Measurements from ENCODE around the gene GNS.

GNS gene

DNA sequence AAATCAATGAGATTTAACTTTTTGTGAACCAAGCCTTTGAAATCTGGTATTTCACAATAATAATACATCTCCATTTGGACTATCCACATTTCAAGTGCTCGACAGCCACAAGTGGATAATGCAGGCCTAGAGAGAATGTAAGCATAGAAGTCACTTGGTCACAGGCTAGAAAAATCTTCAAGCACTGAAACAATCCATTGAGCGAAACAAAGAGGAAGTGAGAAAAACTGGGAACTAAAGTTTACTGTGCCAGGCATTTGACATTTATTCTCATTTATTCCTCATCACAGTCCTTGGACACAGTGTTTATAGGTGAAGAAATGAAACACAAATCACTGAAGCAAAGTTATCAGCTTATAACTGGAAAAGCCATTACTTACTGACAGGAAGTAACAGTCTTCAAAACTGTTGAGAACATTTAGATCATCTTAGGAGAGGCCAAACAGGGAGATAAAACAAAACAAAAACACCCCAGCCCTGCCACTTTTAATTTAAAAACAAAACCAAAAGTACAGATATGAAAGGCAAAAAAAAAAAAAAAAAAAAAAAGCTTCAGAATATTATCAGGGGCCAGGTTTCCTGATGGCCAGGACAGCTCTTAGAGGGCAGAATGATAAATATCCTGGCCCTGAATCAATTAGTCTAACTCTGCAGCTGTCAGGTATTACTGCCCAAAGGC, 29.2 kb downstream of the GNS start:
- no peaks in the 10 kb centered on the region for H3K9me3 ChIP-seq (ENCODE audit: control insufficient read depth, low read length)
- H3K36me3 ChIP-seq (ENCODE audit: control insufficient read depth, insufficient read depth, low read length): no peaks in the 10 kb centered on the region
- H3K4me1 ChIP-seq (ENCODE audit: control insufficient read depth, insufficient read depth, low read length): peaks cover 4% of the 10 kb centered on the region
- H3K4me3 ChIP-seq (ENCODE audit: low read length): no peak overlapping the region
- no peaks in the 10 kb centered on the region for H3K27me3 ChIP-seq (ENCODE audit: control insufficient read depth, insufficient read depth, low read length)
- H3K9ac ChIP-seq (ENCODE audit: low read length): no peak overlapping the region

DNA sequence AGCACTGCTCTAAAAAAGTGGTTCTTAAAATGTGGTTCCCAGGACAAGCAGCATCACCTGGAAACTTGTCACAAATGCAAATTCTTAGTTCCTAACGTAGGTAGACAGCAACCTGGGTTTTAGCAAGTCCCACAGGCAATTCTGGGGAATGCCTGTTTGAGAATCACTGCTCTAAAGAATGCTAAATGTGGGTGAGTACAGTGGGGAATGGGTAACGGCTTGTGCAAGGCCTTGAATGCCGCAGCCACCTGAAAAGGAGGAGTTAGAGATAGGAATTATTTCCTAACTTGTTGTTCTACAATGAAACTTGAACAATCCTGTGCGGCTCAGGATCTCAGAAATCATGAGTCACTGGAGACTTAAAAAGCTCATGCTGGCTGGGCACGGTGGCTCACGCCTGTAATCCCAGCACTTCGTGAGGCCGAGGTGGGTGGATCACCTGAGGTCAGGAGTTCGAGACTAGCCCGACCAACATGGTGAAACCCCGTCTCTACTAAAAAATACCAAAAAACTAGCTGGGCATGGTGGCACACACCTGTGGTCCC, 34.9 kb downstream of the GNS start:
- no peaks in the 10 kb centered on the region for H3K27me3 ChIP-seq (ENCODE audit: control insufficient read depth, insufficient read depth, low read length)
- H3K4me3 ChIP-seq (ENCODE audit: low read length): no peak overlapping the region
- no peaks in the 10 kb centered on the region for H3K9me3 ChIP-seq (ENCODE audit: control insufficient read depth, low read length)
- H3K36me3 ChIP-seq (ENCODE audit: control insufficient read depth, insufficient read depth, low read length): no peaks in the 10 kb centered on the region
- H3K9ac ChIP-seq (ENCODE audit: low read length): no peak overlapping the region
- H3K4me1 ChIP-seq (ENCODE audit: control insufficient read depth, insufficient read depth, low read length): no peaks in the 10 kb centered on the region

DNA sequence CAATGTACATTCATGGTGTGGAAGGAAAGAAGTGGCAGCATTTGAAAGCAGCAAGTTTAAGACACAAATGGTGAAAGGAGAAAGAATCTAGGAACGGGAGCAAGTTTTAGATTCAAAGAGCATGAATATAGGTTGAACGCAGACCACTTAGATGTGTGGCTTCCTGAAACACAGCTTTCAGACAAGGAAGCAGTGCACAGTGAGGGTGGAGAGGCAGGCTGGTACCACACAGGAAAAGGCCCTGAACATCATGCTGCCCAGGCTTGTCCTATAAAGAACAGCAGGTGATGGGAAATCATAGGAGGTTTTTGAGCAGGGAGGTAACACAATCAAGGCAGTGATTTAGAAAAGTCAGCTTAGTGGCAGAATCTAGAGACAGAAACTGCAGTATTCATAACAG, 35.6 kb downstream of the GNS start:
- no peaks in the 10 kb centered on the region for H3K27me3 ChIP-seq (ENCODE audit: control insufficient read depth, insufficient read depth, low read length)
- H3K9me3 ChIP-seq (ENCODE audit: control insufficient read depth, low read length): no peaks in the 10 kb centered on the region
- no peak overlapping the region for H3K9ac ChIP-seq (ENCODE audit: low read length)
- H3K4me3 ChIP-seq (ENCODE audit: low read length): no peak overlapping the region
- no peaks in the 10 kb centered on the region for H3K36me3 ChIP-seq (ENCODE audit: control insufficient read depth, insufficient read depth, low read length)
- H3K4me1 ChIP-seq (ENCODE audit: control insufficient read depth, insufficient read depth, low read length): no peaks in the 10 kb centered on the region

DNA sequence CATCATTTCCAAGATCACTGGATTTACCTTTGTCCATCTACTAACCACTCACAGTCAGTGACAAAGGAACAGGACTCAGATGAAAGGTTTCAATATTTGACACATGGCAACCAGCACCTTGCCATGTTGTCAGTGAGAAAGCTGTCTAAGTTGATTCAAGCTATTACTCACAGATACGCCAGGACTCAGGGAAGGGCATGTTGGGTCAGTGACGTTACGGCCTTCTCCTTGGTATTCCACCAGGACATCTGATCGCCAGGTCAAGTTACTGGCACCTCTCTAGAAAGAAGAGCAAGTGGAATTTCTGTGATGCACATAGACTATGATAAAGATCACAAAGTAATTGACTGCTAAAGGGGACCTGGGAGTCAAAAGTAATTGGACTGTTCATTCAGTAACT, 36.4 kb downstream of the GNS start:
- Histone ChIP-seq H3K4me3 (ENCODE audit: low read length) (no peak overlapping the region), H3K27me3 (ENCODE audit: control insufficient read depth, insufficient read depth, low read length) (no peaks in the 10 kb centered on the region), H3K9ac (ENCODE audit: low read length) (no peak overlapping the region), H3K9me3 (ENCODE audit: control insufficient read depth, low read length) (no peaks in the 10 kb centered on the region), H3K36me3 (ENCODE audit: control insufficient read depth, insufficient read depth, low read length) (no peaks in the 10 kb centered on the region), H3K4me1 (ENCODE audit: control insufficient read depth, insufficient read depth, low read length) (no peaks in the 10 kb centered on the region)

DNA sequence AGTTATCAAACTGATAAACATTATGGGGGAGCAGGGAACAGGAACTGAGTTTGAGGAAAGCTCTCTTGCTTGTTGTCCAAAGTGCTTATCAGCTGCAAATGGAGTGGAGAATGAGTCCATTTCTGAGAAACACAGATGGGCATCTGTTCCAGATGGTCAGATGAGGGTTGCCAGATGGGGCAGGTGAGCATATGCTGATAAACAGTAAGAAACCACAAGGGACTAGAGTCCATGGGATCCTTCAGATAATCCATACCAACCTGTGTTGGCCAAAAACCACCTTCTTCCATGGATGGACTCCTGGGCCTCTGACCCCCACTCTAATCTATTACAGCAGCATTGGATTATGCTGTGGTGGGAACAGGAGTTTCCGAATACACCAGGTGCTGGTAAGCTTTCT, 38.3 kb downstream of the GNS start:
- no peaks in the 10 kb centered on the region for H3K27me3 ChIP-seq (ENCODE audit: control insufficient read depth, insufficient read depth, low read length)
- no peaks in the 10 kb centered on the region for H3K4me1 ChIP-seq (ENCODE audit: control insufficient read depth, insufficient read depth, low read length)
- no peak overlapping the region for H3K4me3 ChIP-seq (ENCODE audit: low read length)
- H3K36me3 ChIP-seq (ENCODE audit: control insufficient read depth, insufficient read depth, low read length): no peaks in the 10 kb centered on the region
- H3K9me3 ChIP-seq (ENCODE audit: control insufficient read depth, low read length): no peaks in the 10 kb centered on the region
- H3K9ac ChIP-seq (ENCODE audit: low read length): no peak overlapping the region

DNA sequence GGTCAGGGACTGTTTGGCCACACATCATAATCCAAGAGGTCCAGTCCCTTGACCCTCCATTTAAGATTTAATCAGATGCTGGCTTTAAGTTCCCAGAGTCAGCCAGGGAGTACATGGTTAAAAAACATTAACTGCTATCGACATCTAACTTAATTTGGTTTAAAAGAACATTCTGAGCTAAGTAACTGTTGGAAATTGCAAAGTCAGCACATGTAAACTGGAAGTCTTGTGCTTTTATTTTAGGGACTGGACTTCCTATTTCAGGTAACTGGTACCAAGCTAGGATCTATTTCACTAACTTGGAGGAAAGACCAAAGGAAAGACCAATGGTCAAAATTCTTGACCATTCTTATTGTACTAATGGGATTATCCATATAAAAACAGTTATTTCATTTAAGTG, 40.6 kb downstream of the GNS start:
- Histone ChIP-seq H3K9me3 (ENCODE audit: control insufficient read depth, low read length) (no peaks in the 10 kb centered on the region), H3K9ac (ENCODE audit: low read length) (no peak overlapping the region), H3K4me1 (ENCODE audit: control insufficient read depth, insufficient read depth, low read length) (no peaks in the 10 kb centered on the region), H3K27me3 (ENCODE audit: control insufficient read depth, insufficient read depth, low read length) (no peaks in the 10 kb centered on the region), H3K4me3 (ENCODE audit: low read length) (no peak overlapping the region), H3K36me3 (ENCODE audit: control insufficient read depth, insufficient read depth, low read length) (no peaks in the 10 kb centered on the region)

DNA sequence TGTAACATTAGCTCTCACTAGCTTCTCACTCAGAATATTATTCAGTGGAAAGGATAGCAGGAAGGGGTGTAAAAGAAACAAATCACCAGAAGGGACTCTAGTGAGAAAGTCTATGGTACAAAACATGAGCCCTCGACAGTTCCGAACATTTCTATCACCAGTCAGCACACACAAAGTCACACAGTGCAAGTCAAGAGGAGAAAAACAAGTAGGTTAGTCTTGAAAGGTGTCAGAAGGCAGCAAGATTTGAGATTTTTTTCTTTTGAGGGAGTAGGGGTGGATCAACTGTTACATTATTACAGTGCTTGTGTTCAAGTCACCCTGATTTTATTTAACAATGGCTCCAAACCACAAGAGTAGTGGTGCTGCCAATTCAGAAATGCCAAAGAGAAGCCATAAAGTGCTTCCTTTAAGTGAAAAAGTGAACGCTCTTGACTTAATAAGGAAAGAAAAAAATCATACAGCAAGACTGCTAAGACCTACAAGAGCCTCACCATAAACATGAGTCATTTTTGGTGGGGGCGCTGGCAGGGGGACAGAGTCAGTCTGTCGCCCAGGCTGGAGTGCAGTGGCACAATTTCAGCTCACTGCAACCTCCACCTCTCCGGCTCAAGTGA, 42.3 kb downstream of the GNS start:
- no peak overlapping the region for H3K9ac ChIP-seq (ENCODE audit: low read length)
- H3K9me3 ChIP-seq (ENCODE audit: control insufficient read depth, low read length): no peaks in the 10 kb centered on the region
- H3K4me1 ChIP-seq (ENCODE audit: control insufficient read depth, insufficient read depth, low read length): no peaks in the 10 kb centered on the region
- no peaks in the 10 kb centered on the region for H3K27me3 ChIP-seq (ENCODE audit: control insufficient read depth, insufficient read depth, low read length)
- no peak overlapping the region for H3K4me3 ChIP-seq (ENCODE audit: low read length)
- no peaks in the 10 kb centered on the region for H3K36me3 ChIP-seq (ENCODE audit: control insufficient read depth, insufficient read depth, low read length)

DNA sequence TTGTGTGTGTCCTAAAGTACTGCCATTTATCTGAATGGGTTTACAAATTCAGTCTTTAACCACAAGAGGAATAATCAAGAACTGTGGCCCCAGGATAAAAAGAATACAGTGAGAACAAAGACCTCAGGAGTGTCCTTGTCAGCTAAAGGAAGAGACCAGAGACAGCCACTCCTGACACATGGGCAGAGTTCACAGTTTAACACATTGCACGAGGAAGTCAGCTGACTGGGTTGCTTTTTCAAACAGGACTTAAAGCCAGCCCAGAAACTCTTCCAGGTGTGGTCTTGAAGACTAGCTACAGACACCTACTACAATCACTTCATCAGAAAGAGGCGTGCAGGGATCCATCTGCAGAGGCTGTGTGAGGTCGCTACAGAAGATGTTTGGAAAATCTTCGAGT, 42.8 kb downstream of the GNS start:
- no peaks in the 10 kb centered on the region for H3K36me3 ChIP-seq (ENCODE audit: control insufficient read depth, insufficient read depth, low read length)
- H3K4me1 ChIP-seq (ENCODE audit: control insufficient read depth, insufficient read depth, low read length): no peaks in the 10 kb centered on the region
- no peak overlapping the region for H3K9ac ChIP-seq (ENCODE audit: low read length)
- no peak overlapping the region for H3K4me3 ChIP-seq (ENCODE audit: low read length)
- H3K27me3 ChIP-seq (ENCODE audit: control insufficient read depth, insufficient read depth, low read length): no peaks in the 10 kb centered on the region
- no peaks in the 10 kb centered on the region for H3K9me3 ChIP-seq (ENCODE audit: control insufficient read depth, low read length)

DNA sequence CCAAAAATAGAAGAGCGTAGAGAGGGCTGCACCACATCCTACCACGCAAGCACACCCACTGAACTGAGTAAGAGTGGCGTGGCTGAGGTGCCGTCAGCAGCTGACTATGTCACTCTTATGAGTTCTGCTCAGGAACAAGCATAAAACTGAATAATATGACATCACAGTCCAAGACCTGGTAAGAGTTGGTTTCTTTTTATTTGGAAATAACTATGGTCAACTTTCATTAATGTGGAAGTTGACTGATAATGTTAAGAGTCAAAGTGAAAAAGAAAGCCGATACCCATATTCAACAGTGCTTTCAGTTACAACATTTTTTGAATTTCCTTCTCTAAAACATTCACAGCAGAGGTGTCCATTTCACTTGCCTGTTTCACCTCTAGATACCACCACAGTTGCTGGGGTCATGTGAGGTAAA, 44.6 kb downstream of the GNS start:
- Histone ChIP-seq H3K9me3 (ENCODE audit: control insufficient read depth, low read length) (no peaks in the 10 kb centered on the region), H3K4me3 (ENCODE audit: low read length) (no peak overlapping the region), H3K27me3 (ENCODE audit: control insufficient read depth, insufficient read depth, low read length) (no peaks in the 10 kb centered on the region), H3K36me3 (ENCODE audit: control insufficient read depth, insufficient read depth, low read length) (no peaks in the 10 kb centered on the region), H3K4me1 (ENCODE audit: control insufficient read depth, insufficient read depth, low read length) (no peaks in the 10 kb centered on the region), H3K9ac (ENCODE audit: low read length) (no peak overlapping the region)

DNA sequence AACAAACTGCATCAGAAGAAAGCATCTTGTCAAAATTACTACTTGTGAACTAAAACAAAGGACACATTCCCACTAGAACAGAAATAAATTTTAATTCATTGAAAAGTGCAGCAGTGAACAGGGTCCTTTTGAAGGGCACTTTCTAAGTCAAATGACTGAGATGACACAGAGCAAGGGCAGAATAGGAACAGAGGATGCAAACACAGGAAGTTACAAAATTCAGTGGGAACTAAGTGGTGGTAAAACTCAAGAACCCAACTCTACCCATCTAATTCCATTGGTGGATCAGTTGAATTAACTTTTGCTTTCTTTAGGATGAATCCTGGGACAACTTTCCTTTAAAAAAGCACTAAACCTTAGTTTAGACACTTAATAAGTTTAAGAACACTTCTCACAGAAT, 45.8 kb downstream of the GNS start:
- Histone ChIP-seq H3K4me3 (ENCODE audit: low read length) (no peak overlapping the region), H3K9ac (ENCODE audit: low read length) (no peak overlapping the region), H3K27me3 (ENCODE audit: control insufficient read depth, insufficient read depth, low read length) (no peaks in the 10 kb centered on the region), H3K9me3 (ENCODE audit: control insufficient read depth, low read length) (no peaks in the 10 kb centered on the region), H3K4me1 (ENCODE audit: control insufficient read depth, insufficient read depth, low read length) (no peaks in the 10 kb centered on the region), H3K36me3 (ENCODE audit: control insufficient read depth, insufficient read depth, low read length) (no peaks in the 10 kb centered on the region)

DNA sequence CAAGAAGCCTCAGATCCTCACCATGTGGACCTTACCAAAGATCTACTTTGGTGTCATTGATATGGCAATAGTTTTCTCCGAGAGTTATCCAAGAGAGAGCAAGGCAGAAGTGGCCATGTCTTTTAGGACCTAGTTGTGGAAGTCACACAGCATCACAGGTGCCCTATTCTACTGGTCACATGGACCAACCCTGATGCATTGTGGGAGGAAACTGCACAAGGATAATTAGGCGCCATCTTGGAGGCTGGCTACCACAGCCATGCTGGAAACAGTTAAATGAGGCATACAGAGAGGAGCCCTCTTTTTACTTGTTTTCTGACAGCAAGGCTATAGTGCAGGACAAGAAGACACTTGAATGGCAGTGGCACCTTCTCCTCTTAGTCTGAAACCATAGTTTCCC, 49.8 kb downstream of the GNS start:
- no peaks in the 10 kb centered on the region for H3K4me1 ChIP-seq (ENCODE audit: control insufficient read depth, insufficient read depth, low read length)
- no peak overlapping the region for H3K4me3 ChIP-seq (ENCODE audit: low read length)
- H3K9ac ChIP-seq (ENCODE audit: low read length): no peak overlapping the region
- H3K27me3 ChIP-seq (ENCODE audit: control insufficient read depth, insufficient read depth, low read length): no peaks in the 10 kb centered on the region
- H3K36me3 ChIP-seq (ENCODE audit: control insufficient read depth, insufficient read depth, low read length): no peaks in the 10 kb centered on the region
- H3K9me3 ChIP-seq (ENCODE audit: control insufficient read depth, low read length): no peaks in the 10 kb centered on the region

DNA sequence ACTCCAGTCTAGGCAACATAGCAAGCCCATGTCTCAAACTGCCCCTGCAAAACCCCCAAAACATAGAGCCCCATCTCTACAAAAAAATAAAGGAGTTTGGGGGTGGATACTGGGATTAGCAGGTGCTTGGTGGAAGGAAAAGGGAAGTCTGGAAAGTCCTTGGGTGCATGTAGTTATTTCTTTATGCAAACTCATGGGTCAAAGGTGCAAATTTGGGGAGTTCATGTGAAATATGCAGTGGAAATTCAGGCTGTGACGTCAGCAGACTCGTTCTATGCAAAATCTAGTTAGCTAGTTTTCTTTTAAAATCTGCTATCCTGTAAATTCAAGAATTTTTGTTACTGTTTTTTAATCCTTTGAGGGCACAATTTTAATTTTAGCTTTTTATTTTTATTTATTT, 51.3 kb downstream of the GNS start:
- no peaks in the 10 kb centered on the region for H3K36me3 ChIP-seq (ENCODE audit: control insufficient read depth, insufficient read depth, low read length)
- no peak overlapping the region for H3K9ac ChIP-seq (ENCODE audit: low read length)
- H3K4me1 ChIP-seq (ENCODE audit: control insufficient read depth, insufficient read depth, low read length): no peaks in the 10 kb centered on the region
- no peak overlapping the region for H3K4me3 ChIP-seq (ENCODE audit: low read length)
- no peaks in the 10 kb centered on the region for H3K27me3 ChIP-seq (ENCODE audit: control insufficient read depth, insufficient read depth, low read length)
- H3K9me3 ChIP-seq (ENCODE audit: control insufficient read depth, low read length): no peaks in the 10 kb centered on the region
